IMR-90 (cell line): ENCODE results near the gene MOB4. TPM values are rescaled to one million over a fixed set of nuclear protein-coding genes. Genes with fewer than 3 reads are reported as not detected.

ENCODE experiments used
- ATAC-seq: fragments of 200-7000 bp; cut with Tn5 transposase; 2 replicates; pipeline ENCODE4 v1.9.1; 2020; ENCODE audit warnings: low read depth, mild to moderate bottlenecking, moderate library complexity
- BruUV-seq: library from RNA; stranded (reverse); fragments of 400-500 nt; replicated peaks from 2 replicates; lab custom pipeline; 2021; lab: Mats Ljungman, UMichigan
- CTCF ChIA-PET: fragments of 300-600 bp; formaldehyde crosslinking; extraction: SDS; loops from one replicate; lab custom pipeline; 2021; ENCODE audit warnings: antibody characterized with exemption; lab: Yijun Ruan, JAX
- POLR2A ChIA-PET: fragments of 300-600 bp; sonication (Branson Sonifier 250); formaldehyde crosslinking; loops from one replicate; lab custom pipeline; 2022; ENCODE audit warnings: antibody characterized with exemption; ENCODE audit not compliant: unreplicated experiment; lab: Charles Lee
- DNase-seq: peaks from one replicate; pipeline ENCODE4 v3.0.0; 2013
- H2AFZ ChIP-seq: replicated peaks from 2 replicates; pipeline ENCODE3; 2013; ENCODE audit warnings: low read length, mild to moderate bottlenecking; ENCODE audit not compliant: poor library complexity
- H2AK5ac ChIP-seq: 2 replicates; pipeline ENCODE4 v1.6.1; 2013; ENCODE audit warnings: low read depth, low read length, inconsistent platforms
- H2AK9ac ChIP-seq: replicated peaks from 2 replicates; pipeline ENCODE3; 2013; ENCODE audit warnings: mild to moderate bottlenecking, low read depth, low read length, moderate library complexity; ENCODE audit not compliant: poor library complexity
- H2BK120ac ChIP-seq: 2 replicates; pipeline ENCODE4 v1.6.1; 2013; ENCODE audit warnings: low read depth, low read length, inconsistent platforms
- H2BK15ac ChIP-seq: 3 replicates; pipeline ENCODE4 v1.6.1; 2013; ENCODE audit warnings: low read depth, low read length, inconsistent platforms
- H2BK20ac ChIP-seq: 2 replicates; pipeline ENCODE4 v1.6.1; 2013; ENCODE audit warnings: low read depth, mild to moderate bottlenecking, inconsistent platforms, low read length, moderate library complexity
- H2BK5ac ChIP-seq: 2 replicates; pipeline ENCODE4 v1.6.1; 2013; ENCODE audit warnings: mild to moderate bottlenecking, low read depth, low read length, inconsistent platforms; ENCODE audit not compliant: poor library complexity, severe bottlenecking
- H3K14ac ChIP-seq: replicated peaks from 2 replicates; pipeline ENCODE4 v1.6.1; 2013; ENCODE audit warnings: low read depth, low read length, inconsistent platforms
- H3K18ac ChIP-seq: 2 replicates; pipeline ENCODE4 v1.6.1; 2013; ENCODE audit warnings: low read depth, low read length, control low read depth
- H3K23ac ChIP-seq: 2 replicates; pipeline ENCODE4 v1.6.1; 2013; ENCODE audit warnings: low read depth, low read length, inconsistent platforms
- H3K27ac ChIP-seq: 2 replicates; pipeline ENCODE4 v1.5.1; 2013; ENCODE audit warnings: mild to moderate bottlenecking, control low read depth, low read length; ENCODE audit not compliant: insufficient read depth
- H3K27me3 ChIP-seq: 2 replicates; pipeline ENCODE4 v1.6.1; 2013; ENCODE audit warnings: low read length; ENCODE audit not compliant: control insufficient read depth, insufficient read depth
- H3K36me3 ChIP-seq: 2 replicates; pipeline ENCODE4 v1.6.1; 2013; ENCODE audit warnings: low read length, mixed read lengths; ENCODE audit not compliant: control insufficient read depth, insufficient read depth
- H3K4ac ChIP-seq: 2 replicates; pipeline ENCODE4 v1.6.1; 2013; ENCODE audit warnings: low read depth, low read length, inconsistent platforms
- H3K4me1 ChIP-seq: 2 replicates; pipeline ENCODE4 v1.6.1; 2013; ENCODE audit warnings: low read length, mixed read lengths; ENCODE audit not compliant: control insufficient read depth, insufficient read depth
- H3K4me2 ChIP-seq: 2 replicates; pipeline ENCODE4 v1.6.1; 2013; ENCODE audit warnings: low read depth, mild to moderate bottlenecking, control low read depth, low read length, moderate library complexity
- H3K4me3 ChIP-seq: 2 replicates; pipeline ENCODE4 v1.5.1; 2013; ENCODE audit warnings: low read depth, mild to moderate bottlenecking, control low read depth, low read length, moderate library complexity; ENCODE audit not compliant: insufficient read depth
- H3K56ac ChIP-seq: 2 replicates; pipeline ENCODE4 v1.6.1; 2013; ENCODE audit warnings: low read length, inconsistent platforms; ENCODE audit not compliant: insufficient read depth; ENCODE audit errors: extremely low read depth
- H3K79me1 ChIP-seq, 2 experiments: 2 replicates each; pipeline ENCODE4 v1.6.1; 2013; ENCODE audit warnings: low read length in 2 of 2, inconsistent platforms in 1 of 2, low read depth in 1 of 2
- H3K9ac ChIP-seq: 2 replicates; pipeline ENCODE4 v1.6.1; 2013; ENCODE audit warnings: low read depth, low read length, control low read depth
- H3K9me1 ChIP-seq: 2 replicates; pipeline ENCODE4 v1.6.1; 2013; ENCODE audit warnings: low read length, inconsistent platforms; ENCODE audit not compliant: insufficient read depth
- H3K9me3 ChIP-seq: 2 replicates; pipeline ENCODE4 v1.6.1; 2013; ENCODE audit warnings: low read length; ENCODE audit not compliant: control insufficient read depth, insufficient read depth
- H4K20me1 ChIP-seq: 2 replicates; pipeline ENCODE4 v1.6.1; 2013; ENCODE audit warnings: low read length, inconsistent platforms; ENCODE audit not compliant: insufficient read depth
- H4K5ac ChIP-seq: 2 replicates; pipeline ENCODE4 v1.6.1; 2013; ENCODE audit warnings: mild to moderate bottlenecking, low read depth, low read length, control low read depth
- H4K8ac ChIP-seq, 2 experiments: 2 replicates each; pipeline ENCODE4 v1.6.1; 2013; ENCODE audit warnings: low read depth in 2 of 2, low read length in 2 of 2, control low read depth in 1 of 2, inconsistent platforms in 1 of 2
- H4K91ac ChIP-seq: 2 replicates; pipeline ENCODE4 v1.6.1; 2013; ENCODE audit warnings: low read depth, low read length, inconsistent platforms; ENCODE audit not compliant: insufficient read depth
- BHLHE40 ChIP-seq: fragments of 150-350 bp; IDR thresholded peaks from 2 replicates; pipeline ENCODE4 v1.6.1; 2016; ENCODE audit warnings: mild to moderate bottlenecking, low read depth, low read length
- CEBPB ChIP-seq: IDR thresholded peaks from 2 replicates; pipeline ENCODE4 v1.6.1; 2012; ENCODE audit warnings: low read depth, low read length, improper control_type of control experiment
- CHD1 ChIP-seq: IDR thresholded peaks from 2 replicates; pipeline ENCODE4 v1.6.1; 2012; ENCODE audit warnings: low read depth, low read length, improper control_type of control experiment
- CTCF ChIP-seq: conservative IDR thresholded peaks from 2 replicates; pipeline ENCODE4 v1.5.1; 2012; ENCODE audit warnings: mild to moderate bottlenecking, low read depth, low read length, improper control_type of control experiment
- ELK1 ChIP-seq: fragments of 150-350 bp; IDR thresholded peaks from 2 replicates; pipeline ENCODE4 v1.6.1; 2016; ENCODE audit warnings: low read depth, mild to moderate bottlenecking, low read length, moderate library complexity, borderline replicate concordance
- FOS ChIP-seq: fragments of 150-350 bp; IDR thresholded peaks from 2 replicates; pipeline ENCODE4 v1.6.1; 2016; ENCODE audit warnings: low read depth, low read length
- MAFK ChIP-seq: IDR thresholded peaks from 2 replicates; pipeline ENCODE4 v1.6.1; 2012; ENCODE audit warnings: low read depth, low read length, improper control_type of control experiment
- MAZ ChIP-seq: IDR thresholded peaks from 2 replicates; pipeline ENCODE4 v1.6.1; 2012; ENCODE audit warnings: low read depth, mild to moderate bottlenecking, low read length, improper control_type of control experiment, moderate library complexity, borderline replicate concordance
- MXI1 ChIP-seq: IDR thresholded peaks from 2 replicates; pipeline ENCODE4 v1.6.1; 2012; ENCODE audit warnings: low read depth, mild to moderate bottlenecking, low read length, moderate library complexity, borderline replicate concordance
- NFE2L2 ChIP-seq: fragments of 150-350 bp; IDR thresholded peaks from 2 replicates; pipeline ENCODE4 v1.6.1; 2016; ENCODE audit warnings: low read depth, mild to moderate bottlenecking, low read length
- POLR2A ChIP-seq: IDR thresholded peaks from 2 replicates; pipeline ENCODE4 v1.6.1; 2012; ENCODE audit warnings: mild to moderate bottlenecking, low read depth, low read length
- RAD21 ChIP-seq: IDR thresholded peaks from 2 replicates; pipeline ENCODE4 v1.6.1; 2012; ENCODE audit warnings: low read length, improper control_type of control experiment
- RCOR1 ChIP-seq: IDR thresholded peaks from 2 replicates; pipeline ENCODE4 v1.6.1; 2012; ENCODE audit warnings: mild to moderate bottlenecking, low read length, improper control_type of control experiment; ENCODE audit not compliant: insufficient replicate concordance
- RFX5 ChIP-seq: IDR thresholded peaks from 2 replicates; pipeline ENCODE4 v1.8.0; 2012; ENCODE audit warnings: low read depth, mild to moderate bottlenecking, low read length, moderate library complexity
- SMC3 ChIP-seq: fragments of 150-350 bp; IDR thresholded peaks from 2 replicates; pipeline ENCODE4 v1.6.1; 2016; ENCODE audit warnings: low read depth, mild to moderate bottlenecking, antibody characterized with exemption, low read length, moderate library complexity
- USF2 ChIP-seq: fragments of 150-350 bp; IDR thresholded peaks from 2 replicates; pipeline ENCODE4 v1.6.1; 2017; ENCODE audit warnings: mild to moderate bottlenecking, antibody characterized with exemption, low read length, low read depth
- WGBS, 2 experiments: methylation state at CpG; one replicate each; pipeline versions ENCODE4 v1.1.5 to v1.1.7; 2013; ENCODE audit warnings: missing lambda C conversion rate in 2 of 2; ENCODE audit not compliant: insufficient read length in 1 of 2; ENCODE audit errors: extremely low coverage in 2 of 2; 5-methylcytosine and 5-hydroxymethylcytosine counted together
- dilution Hi-C: fragments of 300-500 bp; cut with HindIII; formaldehyde crosslinking; loops from one replicate; pipeline ENCODE4 v1.14.3; 2018; ENCODE audit warnings: low sequenced_read_pairs; ENCODE audit not compliant: unreplicated experiment
- in situ Hi-C: fragments of 300-500 bp; cut with MboI; formaldehyde crosslinking; loops from 3 replicates; pipeline ENCODE4 v1.14.3; 2019; ENCODE audit warnings: low sequenced_read_pairs, inconsistent platforms, mixed read lengths
- intact Hi-C: fragments of 100-400 bp; cut with micrococcal nuclease; formaldehyde crosslinking; loops from 2 replicates; pipeline ENCODE4 v1.10.0; 2022
- polyA plus RNA-seq, 3 experiments: library from polyadenylated mRNA; depleted of rRNA; stranded (reverse); fragments of >200 nt; gene quantifications; 2 replicates each; pipeline ENCODE4 v1.2.3, GENCODE V29; 2012; ENCODE audit warnings: low replicate concordance in 1 of 3
- total RNA-seq: library from RNA; depleted of rRNA; stranded (reverse); fragments of >200 nt; gene quantifications from 2 replicates; pipeline ENCODE4 v1.2.3, GENCODE V29; 2012

MOB4 gene
- total and polyA plus RNA-seq, 2 of the 4 experiments (the other 2 are of a cell fraction) = 34.8 to 36.0 TPM

- ChIA-PET POLR2A (interaction anchor here (0.6 kb wide), 1 partner anchor 22 kb away, joined by 3 read pairs; no protein-coding TSS in a partner anchor), CTCF (no interaction called here)
- Histone ChIP-seq H3K4ac (no peak overlapping the region), H2BK120ac (no peak overlapping the region), H3K27ac (no peak overlapping the region), H4K20me1 (no peaks in the 10 kb centered on the region), H3K27me3 (no peaks in the 10 kb centered on the region), H2AK9ac (no peak overlapping the region), H3K4me3 (no peak overlapping the region), H2AFZ (no peak overlapping the region), H3K56ac (no peak overlapping the region), H3K9ac (no peak overlapping the region), H2BK20ac (no peak overlapping the region), H2BK15ac (no peak overlapping the region), H4K5ac (no peak overlapping the region), H3K9me1 (no peaks in the 10 kb centered on the region), H3K36me3 (peaks cover 3% of the 10 kb centered on the region; the same call in 1 of the 2 replicates), H3K23ac (no peak overlapping the region), H4K8ac (no peak overlapping the region), H3K18ac (no peak overlapping the region), H4K91ac (no peak overlapping the region), H3K79me1 (no peaks in the 10 kb centered on the region), H3K9me3 (no peaks in the 10 kb centered on the region), H3K4me1 (no peaks in the 10 kb centered on the region), H2BK5ac (no peak overlapping the region), H2AK5ac (no peak overlapping the region), H3K4me2 (no peak overlapping the region), H3K14ac (no peak overlapping the region)
- in situ Hi-C loops = no loop called here
- intact Hi-C loops = no loop called here
- no peak for TF ChIP-seq RCOR1
- TF ChIP-seq CHD1 = no peak
- TF ChIP-seq CTCF = no peak
- TF ChIP-seq FOS = no peak
- no peak for TF ChIP-seq SMC3
- TF ChIP-seq USF2 = no peak
- no peak for TF ChIP-seq MAZ
- TF ChIP-seq POLR2A = no peak
- no peak for TF ChIP-seq RAD21
- no peak for TF ChIP-seq RFX5
- no peak for TF ChIP-seq NFE2L2
- no peak for TF ChIP-seq MAFK
- TF ChIP-seq ELK1 = no peak
- TF ChIP-seq CEBPB = no peak
- TF ChIP-seq BHLHE40 = no peak
- TF ChIP-seq MXI1 = no peak
- ATAC-seq (no peak), DNase-seq (no peak)
- BruUV-seq = no TSS peak
- 99% methylated on average over 11 of the region's 32 CpGs; no CpG with 5 or more reads in 1 of the 2 experiments for WGBS, 2 experiments
- dilution Hi-C loops = no loop called here
Measured at GRCh38 chr2:197591339-197592072, 75.6 kb downstream of the MOB4 start.
